Measurements from ENCODE around the gene TET3. TPM values are rescaled to one million over a fixed set of nuclear protein-coding genes. Genes with fewer than 3 reads are reported as not detected.

TET3 gene
- total and polyA plus RNA-seq, 2 donors (not counting 3 experiments of a cell fraction or from before 2014, with no cell fraction given) = 3.4 to 15.6 TPM

DNA sequence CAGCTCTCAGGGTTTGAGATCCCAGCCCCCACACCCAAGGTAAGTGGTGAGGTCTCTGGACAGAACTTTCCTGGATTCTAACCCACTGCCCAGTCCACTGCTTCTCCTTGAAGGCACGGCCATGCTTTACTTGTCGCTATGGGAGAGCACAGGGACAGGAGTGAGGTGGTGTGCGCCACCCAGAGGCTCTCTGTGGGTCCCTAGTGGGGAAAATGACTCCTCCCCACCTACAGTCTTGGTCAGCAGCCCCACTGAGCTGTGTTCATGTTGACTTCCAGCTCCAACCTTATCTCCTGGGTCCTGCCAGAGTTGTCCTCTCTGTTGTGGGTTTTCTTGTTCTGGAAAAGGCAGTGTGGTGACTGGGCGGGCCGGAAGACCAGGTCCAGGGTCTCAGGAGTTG lies 11.1 kb downstream of the TET3 start:
- Histone ChIP-seq H3K27ac (ENCODE audit: insufficient read depth, low read depth, low read length) (no peak overlapping the region), H3K36me3 (ENCODE audit: control insufficient read depth in 2 of 2, extremely low read depth in 1 of 2, insufficient read depth in 2 of 2, low read length in 2 of 2) (no peaks in the 10 kb centered on the region), H3K9me1 (replicated peaks; ENCODE audit: control insufficient read depth, extremely low read depth, insufficient read depth, low read length) (no peaks in the 10 kb centered on the region), H3K9me3 (replicated peaks; ENCODE audit: control insufficient read depth, insufficient read depth, low read length) (no peaks in the 10 kb centered on the region), H3K9ac (replicated peaks; ENCODE audit: extremely low read depth, insufficient read depth, low read length) (no peak overlapping the region), H4K20me1 (replicated peaks; ENCODE audit: control insufficient read depth, extremely low read depth, insufficient read depth, low read length) (peaks cover 2% of the 10 kb centered on the region), H3K79me2 (ENCODE audit: control insufficient read depth, insufficient read depth, low read length) (peaks cover 26% of the 10 kb centered on the region), H2AFZ (ENCODE audit: low read depth, low read length) (no peak overlapping the region), H3K4me3 (replicated peaks in 1 of 3; ENCODE audit: insufficient read depth in 1 of 3, low read depth in 1 of 3, low read length in 3 of 3) (no peak overlapping the region), H3K4me1 (ENCODE audit: control insufficient read depth, extremely low read depth, insufficient read depth, low read length) (no peaks in the 10 kb centered on the region), H3K27me3 (ENCODE audit: control insufficient read depth in 2 of 2, insufficient read depth in 2 of 2, low read length in 2 of 2) (no peaks in the 10 kb centered on the region), H3K4me2 (ENCODE audit: insufficient read depth, low read length) (no peak overlapping the region)
- BruUV-seq (replicated peaks) = no TSS peak
- POLR2A ChIA-PET = no interaction called here
- TF ChIP-seq MYC (IDR thresholded peaks at IDR 0.05; ENCODE audit: low read depth, low read length) (no peak), POLR2AphosphoS5 (IDR thresholded peaks at IDR 0.05; ENCODE audit: insufficient read depth, low read depth, low read length) (no peak), EZH2 (IDR thresholded peaks at IDR 0.05; ENCODE audit: borderline replicate concordance, low read depth, low read length, severe bottlenecking) (no peak)
- TF ChIP-seq, protein P1, sequence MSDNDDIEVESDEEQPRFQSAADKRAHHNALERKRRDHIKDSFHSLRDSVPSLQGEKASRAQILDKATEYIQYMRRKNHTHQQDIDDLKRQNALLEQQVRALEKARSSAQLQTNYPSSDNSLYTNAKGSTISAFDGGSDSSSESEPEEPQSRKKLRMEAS (IDR thresholded peaks at IDR 0.05; ENCODE audit: insufficient read depth, insufficient read length) = no peak
- DNase-seq (ENCODE audit: low read depth, low spot score) (no peak), FAIRE-seq (no peak)
- dilution Hi-C loops (cut with MboI; ENCODE audit: extremely low pct_ligation_motif_present, low sequenced_read_pairs) = no loop called here
- intact Hi-C loops (cut with micrococcal nuclease) = no loop called here
- CTCF ChIA-PET = interaction anchor here (0.8 kb wide), 1 partner anchor 8 kb away, joined by 3 read pairs; no protein-coding TSS in a partner anchor

DNA sequence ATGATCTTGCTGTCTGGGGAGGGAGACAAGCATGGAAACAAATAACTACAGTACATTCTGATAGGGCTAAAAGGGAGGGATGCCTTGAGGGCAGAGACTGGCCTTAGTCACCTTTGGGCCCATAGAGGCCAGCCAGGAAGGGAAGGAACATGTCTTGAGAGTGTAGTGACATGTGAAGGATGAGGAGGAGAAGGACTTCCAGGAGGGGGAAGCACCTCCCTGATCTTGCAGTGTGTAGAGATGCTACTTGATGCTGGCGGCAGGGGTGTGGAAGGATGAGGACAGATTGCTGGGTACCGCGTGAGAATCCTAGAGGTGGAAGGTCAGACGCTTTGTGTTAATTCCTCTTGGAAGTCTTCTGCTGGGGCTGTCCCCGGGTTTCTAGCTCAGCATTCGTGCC lies 13.1 kb downstream of the TET3 start:
- no TSS peak for BruUV-seq (replicated peaks)
- H3K79me2 ChIP-seq (ENCODE audit: control insufficient read depth, insufficient read depth, low read length) = peaks cover 23% of the 10 kb centered on the region
- POLR2A ChIA-PET = no interaction called here

More for the DNA sequence above, 13.1 kb downstream of the TET3 start:
- CTCF ChIA-PET = no interaction called here
- H3K9ac ChIP-seq (replicated peaks; ENCODE audit: extremely low read depth, insufficient read depth, low read length) = no peak overlapping the region
- TF ChIP-seq GATA2 (IDR thresholded peaks at IDR 0.05; ENCODE audit: insufficient read depth, insufficient read length, low read depth, low read length) = no peak
- DNase-seq (ENCODE audit: low read depth, low spot score) (no peak), FAIRE-seq (no peak)
- no peaks in the 10 kb centered on the region for H3K9me3 ChIP-seq (replicated peaks; ENCODE audit: control insufficient read depth, insufficient read depth, low read length)
- H3K9me1 ChIP-seq (replicated peaks; ENCODE audit: control insufficient read depth, extremely low read depth, insufficient read depth, low read length) = no peaks in the 10 kb centered on the region
- dilution Hi-C loops (cut with MboI; ENCODE audit: extremely low pct_ligation_motif_present, low sequenced_read_pairs) (no loop called here), intact Hi-C loops (cut with micrococcal nuclease) (no loop called here)
- no peaks in the 10 kb centered on the region for H3K27me3 ChIP-seq (ENCODE audit: control insufficient read depth in 2 of 2, insufficient read depth in 2 of 2, low read length in 2 of 2)
- H4K20me1 ChIP-seq (replicated peaks; ENCODE audit: control insufficient read depth, extremely low read depth, insufficient read depth, low read length) = peaks cover 2% of the 10 kb centered on the region
- no peak overlapping the region for H3K4me2 ChIP-seq (ENCODE audit: insufficient read depth, low read length)
- peaks cover 6% of the 10 kb centered on the region for H3K4me1 ChIP-seq (ENCODE audit: control insufficient read depth, extremely low read depth, insufficient read depth, low read length)
- H3K27ac ChIP-seq (ENCODE audit: insufficient read depth, low read depth, low read length) = no peak overlapping the region
- H3K4me3 ChIP-seq (replicated peaks in 1 of 3; ENCODE audit: insufficient read depth in 1 of 3, low read depth in 1 of 3, low read length in 3 of 3) = no peak overlapping the region
- H2AFZ ChIP-seq (ENCODE audit: low read depth, low read length) = no peak overlapping the region
- H3K36me3 ChIP-seq (ENCODE audit: control insufficient read depth in 2 of 2, extremely low read depth in 1 of 2, insufficient read depth in 2 of 2, low read length in 2 of 2) = no peaks in the 10 kb centered on the region

All from endothelial cell of umbilical vein (primary cell).